NCI-H526 (cell line): ENCODE data around the gene INSYN1.
"Not testable (repeated sequence)": the region's sequence is repeated elsewhere in the genome, so short reads cannot be mapped to it uniquely, and the experiment has no call there.

Source experiments
- DNase-seq, 2 experiments: peaks; one replicate each; lab custom pipeline; 2025; lab: John Stamatoyannopoulos, UW

Gene INSYN1

DNA sequence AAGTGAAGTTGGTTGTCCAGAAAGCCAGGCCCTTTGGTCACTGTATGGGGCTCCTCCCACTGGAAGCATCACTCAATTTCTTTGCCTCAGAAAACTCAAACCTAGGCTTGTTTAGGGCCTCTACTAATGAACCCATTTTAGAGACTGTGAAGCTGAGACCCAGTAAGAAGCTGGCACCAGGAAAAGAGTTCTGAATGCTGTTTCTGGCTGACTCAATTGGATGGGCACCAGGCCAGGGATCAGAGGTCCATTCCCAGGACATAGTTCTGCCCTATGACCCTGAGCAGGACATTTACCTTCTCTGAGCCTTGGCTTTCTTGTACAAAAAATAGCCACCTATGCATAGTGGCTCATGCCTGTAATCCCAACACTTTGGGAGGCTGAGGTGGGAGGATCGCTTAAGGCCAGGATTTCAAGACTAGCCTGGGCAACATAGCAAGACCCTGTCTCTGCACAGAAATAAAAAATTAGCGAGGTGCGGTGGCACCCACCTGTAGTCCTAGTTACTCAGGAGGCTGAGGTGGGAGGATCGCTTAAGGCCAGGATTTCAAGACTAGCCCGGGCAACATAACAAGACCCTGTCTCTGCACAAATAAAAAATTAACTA lies 38.4 kb downstream of the INSYN1 start:
- DNase-seq = no peak

DNA sequence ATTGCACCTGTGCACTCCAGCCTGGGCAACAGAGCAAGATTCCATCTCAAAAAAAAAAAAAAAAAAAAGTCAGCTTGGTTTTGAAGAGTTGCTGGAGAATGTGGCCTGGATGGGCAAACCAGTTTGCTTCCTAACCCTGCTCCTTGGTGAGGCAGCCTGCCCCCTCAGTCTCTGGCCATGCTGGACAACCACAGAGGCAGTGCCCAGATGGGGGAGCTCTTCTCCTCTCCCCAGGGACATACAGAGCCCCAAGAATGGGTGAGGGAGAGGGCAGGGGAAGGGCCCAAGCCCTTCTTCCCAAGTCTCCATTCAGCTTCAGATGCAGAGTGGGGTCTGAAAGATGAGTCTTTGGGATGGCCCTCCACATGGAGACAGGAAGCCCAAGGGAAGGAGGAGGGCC lies 41.0 kb downstream of the INSYN1 start:
- no peak for DNase-seq

DNA sequence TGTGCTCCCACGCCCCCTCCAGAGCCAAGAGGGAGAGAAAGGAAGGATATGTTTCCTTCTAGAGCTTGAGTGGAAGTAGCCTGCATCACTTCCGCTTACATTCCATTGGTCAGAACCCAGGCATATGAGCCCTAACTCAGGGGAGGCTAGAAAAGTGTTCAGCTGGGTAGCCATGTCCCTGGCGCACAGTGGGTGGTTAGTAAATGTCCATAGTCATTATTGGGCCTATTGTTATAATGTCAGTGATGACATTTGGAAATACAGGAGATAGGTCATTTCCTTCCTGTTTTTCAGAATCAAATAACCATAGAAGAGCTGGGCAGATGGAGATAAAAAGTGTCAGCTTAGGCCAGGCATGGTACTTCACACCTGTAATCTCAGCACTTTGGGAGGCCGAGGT lies 41.6 kb downstream of the INSYN1 start:
- no peak for DNase-seq

DNA sequence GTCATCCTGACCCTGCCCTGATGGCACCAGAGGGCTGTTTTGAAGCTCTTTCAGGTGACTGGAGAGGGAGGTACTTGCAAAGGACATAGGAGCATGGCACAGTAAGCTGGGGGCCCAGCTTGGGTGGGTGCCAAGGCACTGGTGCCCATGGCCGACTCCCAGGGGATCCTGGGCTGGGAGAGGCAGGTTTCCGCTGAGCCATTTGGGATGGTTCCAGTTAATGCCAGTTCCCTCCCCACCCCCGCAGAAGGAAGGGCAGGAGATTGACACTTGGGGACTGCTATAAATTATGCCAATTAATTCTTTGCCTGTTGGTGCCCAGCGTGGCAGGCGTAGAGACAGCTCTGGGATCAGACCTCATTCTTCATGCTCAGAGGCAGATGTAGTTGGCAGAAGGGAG lies 42.8 kb downstream of the INSYN1 start:
- DNase-seq = no peak

DNA sequence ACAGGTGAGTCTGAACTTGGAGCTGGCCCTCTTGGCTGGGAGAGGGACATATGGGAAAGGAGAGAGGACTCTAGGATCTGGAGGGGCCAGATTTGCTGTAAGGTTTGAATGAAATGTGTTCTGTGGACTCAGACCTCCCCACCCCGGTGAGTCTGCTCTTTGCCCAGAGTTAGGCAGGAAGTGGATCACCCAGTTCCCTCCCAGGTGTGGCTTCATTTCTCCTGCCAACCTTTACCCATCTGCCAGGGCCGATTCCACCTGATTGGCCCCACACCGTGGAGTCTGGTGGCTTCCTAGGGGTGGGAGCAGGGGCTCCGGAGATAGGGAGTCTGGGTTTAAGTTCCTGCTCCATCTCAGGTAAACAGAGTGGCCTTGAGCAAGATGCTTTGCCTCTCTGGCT lies 43.5 kb downstream of the INSYN1 start:
- DNase-seq = no peak

DNA sequence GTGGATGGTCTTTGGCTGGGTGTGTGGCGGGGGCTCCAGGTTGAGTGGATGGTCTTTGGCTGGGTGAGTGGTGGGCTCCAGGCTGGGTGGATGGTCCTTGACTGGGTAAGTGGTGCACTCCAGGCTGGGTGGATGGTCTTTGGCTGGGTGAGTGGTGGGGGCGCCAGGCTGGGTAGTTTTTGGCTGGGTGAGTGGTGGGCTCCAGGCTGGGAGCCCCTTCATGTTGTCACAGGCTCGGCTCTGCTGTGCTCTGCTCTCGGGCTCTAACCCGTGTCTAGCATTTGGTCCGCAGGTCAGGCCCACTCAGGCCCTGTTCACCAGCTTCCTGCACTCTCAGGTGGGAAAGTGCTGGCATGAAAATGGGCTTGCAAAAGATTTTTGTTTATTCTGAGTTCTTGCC lies 43.9 kb downstream of the INSYN1 start:
- DNase-seq = no peak

DNA sequence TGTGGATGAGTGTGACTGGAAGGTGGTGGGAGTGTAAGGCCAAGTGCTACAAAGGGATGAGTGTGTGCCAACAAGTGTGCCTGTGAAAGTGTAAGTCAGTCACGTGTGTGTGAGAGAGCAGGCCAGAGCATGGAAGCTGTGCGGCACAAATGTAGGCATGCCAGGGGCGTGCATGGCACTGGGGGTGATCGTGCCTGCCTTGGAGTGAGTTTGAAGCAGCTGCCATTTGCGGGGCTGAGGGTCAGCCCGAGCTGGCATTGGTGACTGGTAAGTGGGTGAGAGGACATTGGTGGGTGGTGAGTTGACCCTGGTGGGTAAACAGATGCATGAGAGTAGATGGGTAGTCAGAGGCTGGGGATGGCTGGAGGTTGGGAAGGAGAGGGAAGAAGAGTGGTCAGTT lies 44.5 kb downstream of the INSYN1 start:
- no peak for DNase-seq

DNA sequence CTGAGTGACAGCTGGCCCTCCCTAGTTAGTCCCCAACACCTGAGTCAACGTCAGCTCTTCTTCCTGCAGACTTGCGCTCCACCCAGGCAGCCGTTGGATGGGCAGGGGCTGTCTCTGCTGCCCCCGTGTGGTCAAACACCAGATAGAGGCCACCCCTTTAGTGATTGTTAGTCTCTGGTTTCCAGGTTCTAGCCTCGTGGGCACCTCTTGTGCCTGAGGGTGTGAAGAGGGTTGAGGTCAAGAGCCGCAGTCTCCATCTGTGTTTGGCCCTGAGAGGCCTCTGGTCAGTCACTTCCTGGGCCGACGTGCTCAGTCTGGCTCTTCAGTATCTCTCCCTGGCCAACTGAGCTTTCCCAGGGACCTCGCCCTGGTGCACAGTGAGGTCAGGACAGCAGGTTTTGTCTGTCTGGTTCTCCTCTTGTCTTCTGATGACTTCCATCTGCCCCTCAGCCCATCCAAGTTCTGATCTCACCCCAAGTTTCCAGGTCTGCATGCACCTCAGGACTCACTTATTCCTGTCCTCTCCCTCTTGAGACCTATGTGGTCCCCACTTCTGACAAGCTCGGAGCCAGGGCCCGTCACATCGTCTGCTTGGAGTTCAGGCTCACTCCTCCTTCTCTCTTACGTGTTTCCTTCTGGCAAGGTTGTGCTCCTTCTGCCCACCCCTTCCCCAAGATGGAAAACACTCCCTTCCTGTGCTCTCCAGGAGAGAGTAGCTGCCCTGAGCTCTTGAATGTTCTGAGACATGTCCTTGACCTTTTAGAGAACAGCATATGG lies 48.1 kb downstream of the INSYN1 start:
- peak in 1 of 2 experiments; percentile 79 for DNase-seq

DNA sequence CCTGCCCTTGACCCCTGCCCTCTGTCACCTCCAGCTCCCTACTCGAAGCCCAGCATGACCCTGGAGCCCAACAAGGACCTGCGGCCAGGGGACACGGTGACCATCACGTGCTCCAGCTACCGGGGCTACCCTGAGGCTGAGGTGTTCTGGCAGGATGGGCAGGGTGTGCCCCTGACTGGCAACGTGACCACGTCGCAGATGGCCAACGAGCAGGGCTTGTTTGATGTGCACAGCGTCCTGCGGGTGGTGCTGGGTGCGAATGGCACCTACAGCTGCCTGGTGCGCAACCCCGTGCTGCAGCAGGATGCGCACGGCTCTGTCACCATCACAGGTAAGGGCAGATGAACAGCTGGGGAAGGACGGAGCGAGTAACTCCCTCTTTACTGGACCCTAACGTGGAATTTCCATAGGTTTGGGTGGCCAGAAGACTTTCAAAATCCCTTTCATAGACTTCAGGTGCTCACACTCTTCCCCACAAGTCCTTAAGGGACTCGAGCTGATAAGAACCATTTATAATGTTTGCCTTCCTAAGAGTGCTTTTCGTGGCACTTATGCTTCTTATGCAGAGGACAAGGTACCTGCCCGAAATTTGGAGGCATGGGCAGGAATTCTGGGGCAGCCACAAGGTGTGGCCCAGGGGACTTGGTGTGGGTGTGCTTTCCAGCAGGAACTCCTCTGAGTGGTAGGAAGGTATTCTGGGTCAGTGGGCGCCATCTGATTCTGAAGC lies 48.8 kb downstream of the INSYN1 start:
- not testable (repeated sequence) for DNase-seq

DNA sequence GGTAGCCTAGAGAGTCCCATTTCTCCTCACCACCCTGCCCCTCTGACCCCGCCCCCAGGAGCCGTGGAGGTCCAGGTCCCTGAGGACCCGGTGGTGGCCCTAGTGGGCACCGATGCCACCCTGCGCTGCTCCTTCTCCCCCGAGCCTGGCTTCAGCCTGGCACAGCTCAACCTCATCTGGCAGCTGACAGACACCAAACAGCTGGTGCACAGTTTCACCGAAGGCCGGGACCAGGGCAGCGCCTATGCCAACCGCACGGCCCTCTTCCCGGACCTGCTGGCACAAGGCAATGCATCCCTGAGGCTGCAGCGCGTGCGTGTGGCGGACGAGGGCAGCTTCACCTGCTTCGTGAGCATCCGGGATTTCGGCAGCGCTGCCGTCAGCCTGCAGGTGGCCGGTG lies 49.5 kb downstream of the INSYN1 start:
- not testable (repeated sequence) for DNase-seq

DNA sequence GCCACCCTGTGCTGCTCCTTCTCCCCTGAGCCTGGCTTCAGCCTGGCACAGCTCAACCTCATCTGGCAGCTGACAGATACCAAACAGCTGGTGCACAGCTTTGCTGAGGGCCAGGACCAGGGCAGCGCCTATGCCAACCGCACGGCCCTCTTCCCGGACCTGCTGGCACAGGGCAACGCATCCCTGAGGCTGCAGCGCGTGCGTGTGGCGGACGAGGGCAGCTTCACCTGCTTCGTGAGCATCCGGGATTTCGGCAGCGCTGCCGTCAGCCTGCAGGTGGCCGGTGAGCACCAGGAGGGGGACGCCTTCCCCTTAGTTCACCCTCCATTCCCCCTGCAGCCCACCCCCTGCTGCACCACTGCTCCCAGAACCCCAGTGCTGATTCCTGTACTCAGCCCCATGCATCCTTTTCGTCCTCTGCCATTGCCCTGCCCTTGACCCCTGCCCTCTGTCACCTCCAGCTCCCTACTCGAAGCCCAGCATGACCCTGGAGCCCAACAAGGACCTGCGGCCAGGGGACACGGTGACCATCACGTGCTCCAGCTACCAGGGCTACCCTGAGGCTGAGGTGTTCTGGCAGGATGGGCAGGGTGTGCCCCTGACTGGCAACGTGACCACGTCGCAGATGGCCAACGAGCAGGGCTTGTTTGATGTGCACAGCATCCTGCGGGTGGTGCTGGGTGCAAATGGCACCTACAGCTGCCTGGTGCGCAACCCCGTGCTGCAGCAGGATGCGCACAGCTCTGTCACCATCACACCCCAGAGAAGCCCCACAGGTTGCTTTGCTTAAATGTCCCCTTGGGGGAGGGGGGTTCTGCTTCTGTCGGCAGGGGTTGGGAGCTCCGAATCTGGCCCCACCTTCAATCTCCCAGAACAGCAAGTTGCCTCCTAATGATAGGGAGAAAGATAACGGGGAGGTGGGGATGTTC lies 50.6 kb downstream of the INSYN1 start:
- DNase-seq = not testable (repeated sequence)

DNA sequence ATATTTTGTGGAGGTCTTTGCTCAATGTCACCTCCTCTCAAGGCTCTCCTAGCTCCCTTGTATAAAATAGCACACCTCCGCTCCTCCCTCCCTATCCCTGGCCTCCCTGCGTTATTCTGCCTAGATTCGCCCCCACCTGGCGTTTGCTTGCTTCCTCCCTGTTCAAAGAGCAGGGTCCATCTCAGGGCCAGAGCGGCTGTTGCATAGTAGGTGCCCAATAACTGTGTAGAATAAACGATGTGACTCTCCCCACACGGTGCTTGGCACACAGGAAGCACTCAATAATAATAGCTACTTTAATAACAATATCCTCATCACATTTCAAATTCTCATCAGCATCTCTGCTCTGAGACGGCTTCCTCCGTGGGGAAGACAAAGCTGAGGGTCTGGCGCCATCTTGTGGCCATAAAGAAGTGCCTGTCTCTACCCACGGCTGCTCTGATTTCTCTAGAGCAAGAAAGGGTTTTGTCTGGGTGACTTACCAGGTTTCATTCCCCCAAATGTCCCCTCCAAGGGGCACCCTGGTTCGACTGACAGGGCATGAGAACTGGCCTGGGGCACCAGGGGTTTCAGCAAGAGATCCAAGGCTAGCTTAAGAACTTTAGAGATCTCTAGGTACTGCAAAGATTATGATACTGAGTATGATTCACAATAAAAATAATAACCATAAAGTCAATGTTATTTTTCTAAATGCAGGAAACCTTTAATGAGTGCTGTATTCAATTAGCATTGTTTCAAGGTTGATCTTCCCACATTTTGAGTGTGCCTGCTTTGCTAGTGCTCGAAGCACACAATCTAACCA lies 52.9 kb downstream of the INSYN1 start:
- peak; percentile 48 to 85 for DNase-seq

DNA sequence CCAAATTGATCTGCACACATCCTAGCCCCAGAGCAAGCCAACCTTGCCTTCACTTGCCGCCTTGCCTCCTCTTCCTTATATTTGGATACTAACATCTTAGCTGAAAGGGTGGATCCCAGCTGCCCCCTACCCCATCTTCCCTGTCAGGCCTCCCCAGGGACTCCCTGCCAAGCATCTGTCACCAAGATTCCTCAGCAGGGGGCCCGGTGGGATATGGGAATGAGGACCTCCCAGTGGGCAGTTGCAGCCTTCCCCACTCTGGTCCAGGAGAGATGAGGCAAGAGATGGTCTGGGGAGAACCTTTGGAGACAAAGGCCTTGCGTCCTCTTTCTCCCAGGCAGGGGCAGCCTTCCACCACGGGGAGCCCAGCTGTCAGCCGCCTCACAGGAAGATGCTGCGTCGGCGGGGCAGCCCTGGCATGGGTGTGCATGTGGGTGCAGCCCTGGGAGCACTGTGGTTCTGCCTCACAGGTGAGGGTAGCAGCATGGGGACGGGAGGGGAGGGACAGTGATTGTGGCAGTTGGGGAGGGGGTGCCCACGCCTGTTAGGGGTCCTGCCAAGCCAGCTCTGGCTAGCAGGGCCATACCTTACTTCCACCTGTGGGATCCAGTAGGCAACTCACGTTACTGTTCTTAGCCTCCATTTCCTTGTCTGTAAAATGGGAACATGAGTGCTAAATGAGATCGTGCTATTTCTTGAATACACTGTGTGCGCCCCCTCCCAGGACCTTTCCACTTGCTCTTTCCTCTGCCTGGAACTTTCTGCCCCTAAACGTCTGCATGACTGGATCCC lies 53.7 kb downstream of the INSYN1 start:
- no peak for DNase-seq

DNA sequence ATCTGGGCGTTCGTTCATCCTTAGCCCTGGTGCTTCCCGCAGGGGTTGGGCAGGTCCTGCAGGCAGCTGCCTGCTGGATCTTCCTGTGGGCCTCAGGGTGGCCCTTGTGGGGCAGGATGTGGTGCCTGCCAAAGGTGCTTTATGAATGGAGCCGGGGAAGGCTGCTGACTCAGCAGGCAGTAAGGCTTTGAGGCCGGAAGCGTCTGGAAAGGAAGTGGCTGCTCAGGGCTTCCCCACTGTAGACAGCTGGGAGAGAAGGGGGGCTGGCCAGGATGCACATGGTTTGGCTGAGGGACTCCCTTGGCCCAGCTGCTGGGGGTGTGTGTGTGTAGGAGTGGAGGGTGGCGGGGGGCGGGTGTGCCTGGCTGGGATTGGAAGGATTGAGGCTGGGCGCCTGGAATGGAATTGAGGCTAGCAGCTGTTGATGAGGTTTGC lies 56.1 kb downstream of the INSYN1 start:
- no peak for DNase-seq

DNA sequence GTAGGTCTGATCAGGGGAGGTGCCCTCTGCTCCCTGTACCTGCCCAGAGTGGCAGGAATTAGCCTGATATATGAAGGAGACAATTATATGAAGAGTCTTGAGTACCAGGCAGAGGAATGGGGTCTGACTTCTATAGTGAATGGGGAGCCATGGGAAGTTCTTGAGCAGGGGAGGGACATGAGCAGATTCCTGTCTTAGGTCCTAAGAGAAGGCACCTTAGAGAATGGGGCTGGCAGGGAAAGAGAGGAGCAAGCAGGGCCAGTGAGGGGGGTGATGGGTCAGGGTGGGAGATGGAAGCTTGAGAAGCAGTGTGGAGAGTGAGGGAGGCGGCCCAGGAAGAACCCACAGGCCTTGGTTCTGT lies 56.5 kb downstream of the INSYN1 start:
- DNase-seq = no peak

DNA sequence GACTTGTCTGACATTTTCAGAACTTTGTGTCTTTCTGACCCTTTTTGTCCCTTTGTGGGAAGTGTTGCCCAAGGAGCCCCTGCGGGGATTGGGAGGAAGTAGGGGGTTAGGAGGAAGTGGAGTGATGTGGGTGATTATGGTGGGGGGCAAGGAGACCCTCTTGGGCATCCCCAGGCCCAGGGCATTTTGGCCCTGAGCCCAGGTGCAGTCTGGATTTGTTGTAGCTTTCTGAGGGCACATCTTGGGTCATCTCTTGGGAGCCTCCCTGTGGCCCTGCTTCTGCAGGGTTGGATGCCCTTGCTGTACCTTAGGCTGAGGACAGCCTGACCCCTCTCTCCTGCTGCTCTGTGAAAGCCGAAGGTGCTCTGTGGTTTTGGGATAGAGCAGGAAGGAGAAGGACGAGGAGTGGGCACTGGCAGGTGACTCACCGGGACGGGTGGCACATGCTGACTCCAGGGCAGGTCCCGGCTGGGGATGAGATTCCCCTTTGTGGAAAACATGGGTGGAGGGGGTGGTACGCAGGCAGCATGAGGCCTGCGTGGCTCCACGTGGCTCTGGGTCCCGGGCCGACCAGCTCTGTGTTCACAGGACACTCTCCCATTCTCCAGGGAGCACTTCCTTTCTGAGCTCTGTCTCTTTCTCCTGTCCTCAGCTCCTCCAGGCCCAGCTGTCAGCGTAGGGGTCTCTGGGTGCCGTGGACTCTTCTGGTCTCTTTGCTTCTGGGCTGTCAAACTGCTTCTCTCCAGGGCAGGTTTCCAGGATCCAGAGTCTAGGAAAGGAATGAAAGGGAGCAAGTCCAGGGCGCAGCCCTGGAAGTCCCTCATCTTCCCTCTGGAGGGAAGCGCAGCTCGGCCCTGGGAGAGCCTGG lies 57.1 kb downstream of the INSYN1 start:
- no peak for DNase-seq

DNA sequence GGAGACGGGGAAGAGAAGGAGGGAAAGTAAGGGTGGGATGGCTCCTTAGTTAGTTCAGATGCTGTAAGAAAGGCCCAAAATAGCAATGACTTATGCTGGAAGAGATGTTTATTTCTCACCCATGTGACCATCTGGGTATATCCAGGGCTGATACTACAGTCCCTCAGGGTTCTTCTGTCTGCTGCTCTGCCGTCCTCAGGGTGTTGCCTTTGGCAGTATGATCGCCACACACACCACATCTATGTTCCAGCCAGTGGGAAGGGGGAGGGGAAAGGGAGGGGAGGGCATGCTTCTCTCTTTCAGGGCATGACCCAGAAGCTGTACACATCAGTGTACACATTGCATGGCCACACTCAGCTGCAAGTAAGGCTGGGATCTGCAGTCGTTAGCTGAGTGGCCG lies 58.7 kb downstream of the INSYN1 start:
- DNase-seq = no peak

DNA sequence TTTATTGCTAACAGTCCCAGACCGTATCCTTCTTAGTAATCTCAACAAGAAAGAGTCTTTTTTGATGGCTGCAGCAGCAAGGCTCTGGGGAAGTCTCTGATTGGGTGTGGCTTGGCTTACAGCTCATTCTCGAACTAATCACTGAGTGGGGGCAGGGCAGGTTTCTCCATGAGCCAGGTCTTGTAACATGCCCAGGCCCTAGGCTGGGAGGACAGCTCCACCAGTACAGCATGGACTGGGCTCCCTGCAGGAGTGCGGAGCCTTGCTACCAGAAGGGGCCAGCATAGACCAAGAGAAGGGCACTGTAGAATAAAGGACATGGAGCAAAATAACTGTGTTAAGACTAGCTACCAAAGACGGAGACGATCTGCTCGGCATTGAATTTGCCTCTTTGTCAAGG lies 61.8 kb downstream of the INSYN1 start:
- DNase-seq = peak in 1 of 2 experiments; percentile 6

DNA sequence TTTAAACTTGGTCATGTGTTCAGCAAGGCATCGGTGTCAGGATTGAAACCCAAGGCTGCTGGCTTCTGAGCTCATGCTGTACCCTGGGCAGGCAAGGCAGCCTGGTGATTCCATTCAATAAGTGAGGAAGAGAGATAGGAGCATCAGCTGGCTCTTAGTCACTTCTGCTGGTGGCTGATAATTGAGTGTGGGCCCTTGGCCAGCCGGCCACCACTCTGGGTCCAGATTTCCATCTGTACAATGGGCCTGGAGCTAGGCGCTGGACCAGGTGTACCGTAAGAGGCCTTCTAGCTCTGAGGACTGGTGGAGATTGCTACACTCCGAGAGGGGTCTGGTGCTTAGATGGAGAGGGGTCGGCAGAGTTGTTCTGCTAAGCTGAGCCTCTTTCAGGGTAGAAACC lies 64.7 kb downstream of the INSYN1 start:
- DNase-seq = no peak
